ENCODE data around the gene GPRC5A.
"Not testable (repeated sequence)": the region's sequence is repeated elsewhere in the genome, so short reads cannot be mapped to it uniquely, and the experiment has no call there.

The GPRC5A gene, protein sequence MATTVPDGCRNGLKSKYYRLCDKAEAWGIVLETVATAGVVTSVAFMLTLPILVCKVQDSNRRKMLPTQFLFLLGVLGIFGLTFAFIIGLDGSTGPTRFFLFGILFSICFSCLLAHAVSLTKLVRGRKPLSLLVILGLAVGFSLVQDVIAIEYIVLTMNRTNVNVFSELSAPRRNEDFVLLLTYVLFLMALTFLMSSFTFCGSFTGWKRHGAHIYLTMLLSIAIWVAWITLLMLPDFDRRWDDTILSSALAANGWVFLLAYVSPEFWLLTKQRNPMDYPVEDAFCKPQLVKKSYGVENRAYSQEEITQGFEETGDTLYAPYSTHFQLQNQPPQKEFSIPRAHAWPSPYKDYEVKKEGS

DNA sequence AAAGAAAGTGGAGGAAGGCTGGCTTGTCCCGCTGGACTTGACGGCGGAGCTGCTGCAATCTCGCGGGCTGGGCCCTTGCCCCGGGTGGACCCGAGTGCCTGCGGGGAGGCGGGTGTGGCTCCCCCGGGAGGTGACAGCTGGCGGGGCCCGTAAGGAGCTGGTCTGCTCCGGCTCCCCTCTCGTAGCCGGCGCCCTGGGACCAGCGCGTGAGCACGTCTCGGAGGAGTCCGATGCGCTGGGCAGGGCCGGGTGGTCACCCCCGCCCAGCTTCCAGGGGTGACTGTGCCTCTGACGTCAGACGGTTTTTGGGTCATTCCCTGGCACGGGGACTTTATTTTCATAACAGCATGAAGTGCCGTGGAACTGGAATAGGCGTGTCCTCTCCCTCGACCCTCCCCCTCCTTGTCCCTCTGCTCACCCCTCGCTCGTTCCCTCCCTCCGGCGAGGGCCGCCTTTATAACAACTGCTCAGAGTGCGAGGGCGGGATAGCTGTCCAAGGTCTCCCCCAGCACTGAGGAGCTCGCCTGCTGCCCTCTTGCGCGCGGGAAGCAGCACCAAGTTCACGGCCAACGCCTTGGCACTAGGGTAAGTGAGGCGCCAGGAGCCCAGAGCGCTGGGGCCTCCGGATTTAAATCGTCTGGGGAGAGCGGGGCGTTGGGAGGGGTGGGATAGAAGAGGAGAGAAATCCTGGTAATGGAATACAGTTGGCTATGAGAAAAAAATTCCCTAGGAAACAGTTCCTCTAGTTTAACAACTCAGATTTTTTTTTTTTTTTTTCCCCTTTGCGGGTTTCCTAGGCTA is at the start of gene GPRC5A:
TSS of gene GPRC5A (plus strand) at position 483 of the 801 bp plus-strand sequence. CDS start 16,688 bp downstream, outside the sequence.
- no peak for DNase-seq (ENCODE audit: low spot score)

DNA sequence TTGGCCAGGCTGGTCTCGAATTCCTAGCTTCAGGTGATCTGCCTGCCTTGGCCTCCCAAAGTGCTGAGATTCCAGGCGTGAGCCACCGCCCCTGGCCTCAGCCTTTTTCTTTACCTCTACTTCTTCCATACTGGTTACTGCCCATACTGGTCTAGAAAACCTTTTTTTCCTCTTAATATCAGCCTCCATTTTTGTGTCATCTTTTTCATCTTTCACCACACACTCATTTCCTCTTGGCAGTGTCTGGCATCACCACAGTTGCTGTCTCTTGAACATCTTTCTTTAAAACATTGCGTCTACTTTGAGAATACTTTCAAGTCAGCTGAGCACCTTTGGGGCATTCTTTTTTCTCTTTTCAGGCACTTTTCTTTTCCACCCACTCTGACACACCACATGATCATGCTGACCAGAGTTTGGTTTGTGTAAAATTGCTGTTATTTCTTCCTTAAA is 45.5 kb upstream of the GPRC5A start:
- DNase-seq (ENCODE audit: low spot score) = no peak

DNA sequence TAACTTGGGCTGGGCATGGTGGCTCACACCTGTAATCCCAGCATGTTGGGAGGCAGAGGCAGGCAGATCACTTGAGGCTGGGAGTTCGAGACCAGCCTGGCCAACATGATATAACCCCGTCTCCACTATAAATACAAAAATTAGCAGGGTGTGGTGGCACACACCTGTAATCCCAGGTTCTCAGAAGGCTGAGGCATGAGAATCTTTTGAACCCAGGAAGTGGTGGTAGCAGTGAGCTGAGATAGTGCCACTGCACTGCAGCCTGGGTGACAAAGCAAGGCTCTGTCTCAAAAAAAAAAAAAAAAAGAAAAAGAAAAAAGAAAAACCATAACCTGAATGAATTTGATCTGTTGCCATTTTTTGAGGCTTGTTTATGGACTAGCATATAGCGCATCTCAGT is 44.6 kb upstream of the GPRC5A start:
- DNase-seq (ENCODE audit: low spot score) = not testable (repeated sequence)

DNA sequence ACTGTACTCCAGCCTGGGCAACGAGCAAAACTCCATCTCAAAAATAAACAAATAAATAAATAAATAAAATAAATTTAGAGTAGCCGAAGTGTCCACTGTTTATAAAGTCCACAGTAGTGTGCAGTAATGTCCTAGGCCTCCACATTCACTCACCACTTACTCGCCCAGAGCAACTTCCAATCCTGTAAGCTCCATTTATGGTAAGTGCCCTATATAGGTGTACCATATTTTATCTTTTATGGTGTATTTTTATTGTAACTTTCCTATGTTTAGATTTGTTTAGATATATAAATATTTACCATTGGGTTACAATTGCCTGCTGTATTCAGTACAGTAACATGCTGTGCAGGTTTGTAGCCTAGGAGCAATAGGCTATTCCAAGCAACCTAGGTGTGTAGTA is 37.9 kb upstream of the GPRC5A start:
- no peak for DNase-seq (ENCODE audit: low spot score)

DNA sequence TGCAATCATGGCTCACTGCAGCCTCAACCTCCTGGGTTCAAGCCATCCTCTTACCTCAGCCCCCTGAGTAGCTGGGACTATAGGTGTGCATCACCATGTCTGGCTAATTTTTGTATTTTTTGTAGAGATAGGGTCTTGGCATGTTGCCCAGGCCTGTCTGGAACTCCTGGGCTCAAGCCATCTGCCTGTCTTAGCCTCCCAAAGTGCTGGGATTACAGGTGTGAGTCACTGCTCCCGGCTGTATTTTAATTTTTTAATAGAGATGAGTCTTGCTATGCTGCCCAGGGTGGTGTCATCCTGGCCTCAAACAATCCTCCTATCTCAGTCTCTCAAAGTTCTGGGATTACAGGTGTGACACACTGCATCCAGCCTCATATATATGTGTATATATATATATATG is 31.7 kb upstream of the GPRC5A start:
- DNase-seq (ENCODE audit: low spot score) = no peak

DNA sequence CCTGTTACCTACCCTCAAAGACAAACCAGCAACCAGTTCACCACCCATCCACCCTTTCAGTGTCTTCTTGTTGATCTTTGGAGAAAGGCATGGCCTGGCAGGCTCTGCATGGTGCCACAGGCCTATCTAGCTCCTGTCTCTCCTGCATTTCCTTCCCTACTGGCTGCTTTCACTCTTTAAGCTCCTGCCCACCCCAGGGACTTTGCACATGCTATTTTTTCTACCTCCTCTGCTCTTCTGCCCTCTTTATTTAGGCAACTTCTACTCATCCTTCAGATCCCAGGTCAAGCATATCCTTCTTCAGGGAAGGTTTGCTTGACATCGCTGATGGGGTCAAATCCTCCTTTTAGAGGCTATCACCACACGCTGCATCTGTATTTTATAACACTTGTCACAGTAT is 27.1 kb upstream of the GPRC5A start:
- no peak for DNase-seq (ENCODE audit: low spot score)

DNA sequence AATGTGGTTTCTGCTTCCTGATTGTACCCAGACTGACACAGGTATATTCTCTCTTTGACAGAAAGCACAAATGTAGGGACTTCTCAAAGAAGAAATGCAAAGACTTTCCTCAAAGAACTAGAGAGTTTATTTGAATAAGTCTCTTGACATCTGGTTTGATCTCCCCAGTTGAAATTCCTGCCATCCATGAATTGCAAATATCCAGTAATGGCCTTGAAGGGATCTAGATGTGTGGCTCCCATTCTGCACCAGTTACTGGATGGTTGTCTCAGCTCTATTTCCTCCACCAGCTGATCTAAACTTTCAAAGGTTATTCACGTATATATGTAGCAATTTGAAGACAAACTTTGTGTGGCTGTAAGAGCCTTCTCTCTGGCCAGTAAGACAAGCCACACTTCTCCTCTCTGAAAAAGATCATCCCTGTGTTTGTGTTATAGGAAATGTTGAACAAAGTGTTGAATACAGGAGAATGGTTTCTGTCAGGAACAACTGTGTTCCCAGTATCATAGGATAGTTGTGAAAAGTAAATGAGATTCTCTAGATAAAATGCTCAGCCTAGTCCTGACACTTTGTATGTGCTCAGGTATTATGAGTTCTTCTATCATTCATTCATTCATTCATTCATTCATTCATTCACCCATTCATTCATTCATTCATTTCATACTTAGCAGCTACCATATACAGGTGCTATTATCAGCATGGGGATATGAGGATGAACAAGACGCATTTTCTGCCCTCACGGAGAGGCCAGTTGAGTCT is 22.7 kb upstream of the GPRC5A start:
- no peak for DNase-seq (ENCODE audit: low spot score)

DNA sequence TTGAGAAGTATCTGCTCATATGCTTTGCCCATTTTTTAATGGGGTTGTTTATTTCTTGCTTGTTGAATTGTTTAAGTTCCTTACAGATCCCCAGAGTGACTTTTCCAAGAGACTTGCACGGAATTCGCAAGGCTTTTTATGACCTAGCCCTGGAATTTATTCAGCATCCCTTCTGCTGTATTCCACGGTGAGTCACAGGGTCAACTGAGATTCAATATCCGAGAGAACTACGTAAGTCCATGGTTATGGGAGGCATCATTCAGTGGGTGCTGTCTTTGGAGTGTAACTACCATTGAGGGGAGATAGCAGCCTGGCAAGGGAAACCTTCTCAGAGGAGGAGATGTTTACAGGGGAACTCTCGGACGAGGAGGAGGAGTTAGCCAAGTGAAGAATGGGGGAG is 20.9 kb upstream of the GPRC5A start:
- no peak for DNase-seq (ENCODE audit: low spot score)

DNA sequence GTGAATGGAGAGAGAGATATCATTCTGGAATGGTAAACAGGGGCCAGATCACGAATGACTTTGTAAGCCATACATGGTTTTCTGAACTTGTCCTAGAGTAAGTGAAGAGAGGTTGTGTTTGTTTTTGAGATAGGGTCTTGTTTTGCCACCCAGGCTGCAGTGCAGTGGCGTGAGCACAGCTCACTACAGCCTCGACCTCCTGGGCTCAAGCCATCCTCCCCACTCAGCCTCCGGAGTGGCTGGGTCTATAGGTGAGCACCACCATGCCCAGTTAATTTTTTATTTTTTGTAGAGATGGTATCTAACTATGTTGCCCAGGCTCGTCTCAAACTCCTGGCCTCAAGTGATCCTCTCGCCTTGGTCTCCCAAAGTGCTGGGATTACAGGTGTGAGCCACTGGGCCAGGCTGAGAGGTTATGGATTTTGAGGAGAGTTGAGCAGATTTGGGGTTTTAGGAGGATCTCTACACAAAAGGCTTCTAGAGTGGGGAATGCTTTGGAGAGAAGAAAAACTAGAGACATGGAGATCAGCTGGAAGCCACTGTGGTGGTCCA is 19.7 kb upstream of the GPRC5A start:
- DNase-seq (ENCODE audit: low spot score) = no peak

DNA sequence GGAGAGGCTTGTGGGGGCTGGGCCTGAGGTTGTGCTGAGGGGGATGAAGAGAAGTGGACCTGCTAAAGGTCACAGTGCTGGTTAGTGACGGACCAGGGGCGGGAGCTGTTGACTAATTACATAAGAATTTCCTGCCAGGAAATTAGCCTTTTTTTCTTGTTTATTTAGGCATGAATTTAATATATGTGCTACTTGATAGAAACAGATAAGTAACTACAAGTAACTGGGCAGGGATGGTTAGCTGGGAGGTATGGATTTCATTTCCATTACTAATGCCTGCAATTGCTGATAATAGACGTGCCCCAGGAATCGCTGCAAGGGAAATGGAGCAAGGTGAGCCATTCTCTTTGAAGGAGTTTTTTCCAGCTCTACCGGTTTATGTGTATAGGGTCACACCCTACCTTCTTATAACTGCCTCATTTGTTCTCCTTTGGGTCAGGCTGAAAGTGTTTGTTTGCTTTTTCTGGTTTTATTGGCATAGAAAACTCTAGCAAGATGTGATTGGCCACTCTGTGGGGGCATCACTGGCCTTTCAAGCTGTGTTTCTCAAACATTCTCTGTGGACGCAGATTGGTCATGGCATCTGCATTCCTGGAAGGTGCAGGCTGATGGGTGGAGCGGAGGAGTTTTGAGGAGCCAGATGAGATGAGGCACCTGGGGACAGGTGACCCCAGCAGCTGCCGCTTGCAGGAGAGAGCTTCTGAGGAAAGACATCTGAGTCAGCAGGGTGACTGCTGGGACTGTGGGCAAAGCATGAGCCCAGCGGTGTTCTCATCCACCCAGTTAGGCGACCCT is 19.0 kb upstream of the GPRC5A start:
- no peak for DNase-seq (ENCODE audit: low spot score)

DNA sequence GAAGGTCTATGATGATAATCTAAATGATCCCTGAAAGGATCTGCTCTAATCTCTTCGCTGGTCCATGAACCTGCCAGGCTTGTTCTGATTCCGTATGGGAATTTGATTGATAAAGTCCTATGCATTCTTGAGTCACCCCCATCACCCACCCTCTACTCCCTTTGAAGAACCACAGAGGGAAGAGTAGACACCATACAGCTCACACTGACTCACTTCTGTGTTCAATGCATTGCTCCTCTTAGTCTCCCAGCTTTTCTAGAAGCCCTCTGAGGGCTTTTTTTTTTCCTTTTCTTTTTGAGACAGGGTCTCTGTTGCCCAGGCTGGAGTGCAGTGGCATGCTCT is 18.5 kb upstream of the GPRC5A start:
- no peak for DNase-seq (ENCODE audit: low spot score)

DNA sequence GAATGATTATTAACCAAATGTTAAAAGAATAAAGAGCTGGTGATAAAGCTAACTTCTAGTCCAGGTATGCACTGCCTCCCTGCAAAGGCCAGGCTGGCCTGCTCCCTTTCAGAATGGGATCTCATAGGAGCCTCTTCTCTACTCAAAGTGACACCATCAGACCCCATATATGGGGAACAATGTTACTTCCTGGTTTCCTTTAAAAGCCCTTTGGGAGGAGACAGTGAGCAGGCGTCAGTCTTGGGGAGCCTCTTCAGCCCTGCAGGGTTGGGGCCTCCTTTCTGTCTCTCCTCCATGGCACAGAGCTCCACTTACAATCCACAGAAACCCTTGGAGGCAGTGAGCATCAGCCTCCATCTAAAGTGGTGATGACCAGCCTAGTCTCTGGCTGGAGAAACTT is 17.3 kb upstream of the GPRC5A start:
- no peak for DNase-seq (ENCODE audit: low spot score)

DNA sequence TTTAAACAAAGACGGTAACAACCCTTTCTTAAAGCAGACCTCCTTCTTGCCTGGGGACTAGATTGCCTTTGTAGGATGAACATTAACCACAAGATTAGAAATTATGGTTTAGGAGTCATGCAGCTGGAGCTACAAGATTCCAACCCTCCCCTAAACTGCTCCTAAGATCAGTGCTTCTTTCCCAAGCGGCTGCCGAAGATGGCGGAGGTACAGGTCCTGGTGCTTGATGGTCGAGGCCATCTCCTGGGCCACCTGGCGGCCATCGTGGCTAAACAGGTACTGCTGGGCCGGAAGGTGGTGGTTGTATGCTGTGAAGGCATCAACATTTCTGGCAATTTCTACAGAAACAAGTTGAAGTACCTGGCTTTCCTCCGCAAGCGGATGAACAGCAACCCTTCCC is 16.1 kb upstream of the GPRC5A start:
- DNase-seq (ENCODE audit: low spot score) = not testable (repeated sequence)

DNA sequence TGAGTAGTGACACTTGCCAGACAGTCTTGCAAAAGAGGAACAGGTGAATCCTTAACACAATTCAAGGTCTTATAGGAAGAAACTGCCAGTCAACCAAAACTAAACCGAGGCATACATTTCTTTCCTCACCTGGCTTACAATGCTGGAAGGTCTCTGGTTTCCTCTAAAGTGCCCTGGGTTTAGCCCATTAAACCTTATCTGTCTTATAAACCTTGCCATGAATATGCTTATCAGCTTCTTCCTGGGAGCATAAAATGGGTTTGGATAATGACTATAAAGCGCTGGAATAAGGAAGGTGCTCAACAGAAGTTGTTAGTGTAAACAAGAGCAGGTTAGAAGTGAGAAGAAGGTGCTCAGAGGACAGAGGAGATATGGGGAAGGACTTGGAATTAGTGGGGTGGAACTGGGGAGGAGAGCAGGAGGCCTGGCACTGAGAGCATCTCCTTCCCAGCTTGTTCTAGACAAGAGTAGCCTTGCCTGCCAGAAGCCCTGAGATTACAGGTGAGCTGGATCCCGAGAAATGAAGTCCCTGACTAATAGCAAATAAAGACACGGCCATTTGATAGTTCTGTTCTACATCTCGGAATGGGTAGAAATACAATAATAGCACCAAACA is 14.1 kb upstream of the GPRC5A start:
- no peak for DNase-seq (ENCODE audit: low spot score)

DNA sequence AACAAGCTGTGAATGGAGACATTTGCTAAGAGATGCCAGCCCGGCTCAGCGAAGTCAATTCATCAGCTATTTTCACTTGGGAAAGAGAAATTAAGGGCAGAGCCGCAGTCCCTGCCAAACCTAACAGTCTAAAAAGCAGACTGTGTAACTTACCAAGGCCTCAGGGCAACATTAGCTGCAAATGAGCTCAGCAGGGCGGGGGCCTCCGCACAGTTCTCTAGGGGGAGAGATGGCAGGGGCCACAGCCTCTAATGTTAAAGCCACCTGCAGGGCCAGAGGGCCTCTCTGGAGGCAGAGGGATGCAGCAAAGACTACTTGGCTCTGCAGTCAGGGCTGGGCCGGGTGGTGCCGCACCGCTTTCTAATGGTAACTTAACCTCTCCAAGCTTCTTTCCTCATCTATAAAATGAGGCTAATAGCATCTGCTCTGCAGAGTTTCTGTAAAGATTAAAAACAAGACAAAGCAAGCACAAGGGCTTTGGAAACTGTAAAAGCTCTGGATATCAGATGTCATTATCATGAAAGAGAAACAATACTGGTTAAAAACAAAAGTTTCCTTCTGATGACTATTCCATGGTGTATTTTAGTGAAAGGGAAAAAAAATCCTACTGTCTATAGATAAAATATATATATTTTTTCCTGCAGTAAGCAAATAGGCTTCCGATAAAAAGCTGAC is 13.4 kb upstream of the GPRC5A start:
- DNase-seq (ENCODE audit: low spot score) = no peak

DNA sequence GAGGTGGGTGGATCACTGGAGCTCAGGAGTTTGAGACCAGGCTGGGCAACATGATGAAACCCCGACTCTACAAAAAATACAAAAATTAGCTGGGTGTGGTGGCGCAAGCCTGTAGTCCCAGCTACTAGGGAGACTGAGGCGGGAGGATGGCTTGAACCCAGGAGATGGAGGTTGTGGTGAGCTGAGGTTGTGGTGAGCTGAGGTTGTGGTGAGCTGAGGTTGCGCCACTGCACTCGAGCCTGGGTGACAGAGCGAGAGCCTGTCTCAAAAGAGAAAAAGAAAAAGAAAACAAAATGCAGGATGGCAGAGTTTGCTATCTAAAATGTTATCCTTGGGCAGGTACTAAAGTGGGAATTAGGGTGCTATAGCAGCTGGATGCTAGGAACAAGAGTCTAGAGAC is 10.8 kb upstream of the GPRC5A start:
- no peak for DNase-seq (ENCODE audit: low spot score)

DNA sequence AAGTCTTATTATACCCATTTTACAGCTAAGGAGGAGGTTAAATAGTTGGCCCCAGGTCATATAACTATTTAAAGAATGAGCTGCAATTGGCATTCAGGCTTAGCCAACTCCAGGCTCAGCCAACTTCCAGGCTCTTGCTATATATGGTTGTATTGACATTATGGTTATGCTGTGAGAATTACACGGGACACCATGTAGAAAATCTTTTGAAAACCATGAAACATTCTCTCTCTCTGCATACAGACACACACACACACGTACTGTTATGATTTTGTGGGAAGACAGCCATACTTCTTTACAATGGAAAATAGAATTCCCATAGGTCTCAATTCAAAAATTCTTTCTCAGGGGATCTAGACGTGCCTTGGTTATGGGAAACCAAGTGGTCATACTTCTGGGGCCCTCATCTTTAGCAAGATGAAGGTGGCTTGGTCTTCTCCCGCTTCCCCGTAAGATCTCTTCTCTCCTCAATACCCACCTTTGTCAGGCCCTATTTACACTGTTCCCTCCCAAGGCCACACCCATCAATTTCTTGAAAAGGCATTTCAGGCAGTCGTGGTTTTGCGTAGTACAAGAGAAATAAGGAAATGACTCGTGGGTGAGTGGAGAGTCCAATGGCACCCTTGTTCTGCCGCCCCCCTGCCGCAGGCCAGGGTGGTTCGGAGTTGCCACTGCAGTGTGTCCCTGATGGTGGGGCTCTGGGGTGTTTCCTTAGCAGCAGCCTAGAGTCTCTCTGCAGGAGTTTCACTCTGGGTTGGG is 10.0 kb upstream of the GPRC5A start:
- DNase-seq (ENCODE audit: low spot score) = no peak

DNA sequence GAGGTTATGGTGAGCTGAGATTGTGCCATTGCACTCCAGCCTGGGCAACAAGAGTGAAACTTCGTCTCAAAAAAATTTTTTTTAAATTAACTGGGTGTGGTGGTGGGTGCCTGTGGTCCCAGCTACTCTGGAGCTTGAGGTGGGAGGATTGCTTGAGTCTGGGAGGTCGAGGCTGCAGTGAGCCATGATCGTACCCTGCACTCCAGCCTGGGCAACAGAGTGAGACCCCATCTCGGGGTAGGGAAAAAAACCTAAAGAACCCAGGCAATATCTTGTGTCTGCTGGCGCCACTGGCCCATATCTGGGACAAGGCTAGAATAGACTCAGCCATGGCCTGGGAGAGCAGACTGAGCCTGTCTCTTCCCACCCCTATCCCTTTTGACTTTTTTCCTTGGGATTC is 9.1 kb upstream of the GPRC5A start:
- DNase-seq (ENCODE audit: low spot score) = no peak

DNA sequence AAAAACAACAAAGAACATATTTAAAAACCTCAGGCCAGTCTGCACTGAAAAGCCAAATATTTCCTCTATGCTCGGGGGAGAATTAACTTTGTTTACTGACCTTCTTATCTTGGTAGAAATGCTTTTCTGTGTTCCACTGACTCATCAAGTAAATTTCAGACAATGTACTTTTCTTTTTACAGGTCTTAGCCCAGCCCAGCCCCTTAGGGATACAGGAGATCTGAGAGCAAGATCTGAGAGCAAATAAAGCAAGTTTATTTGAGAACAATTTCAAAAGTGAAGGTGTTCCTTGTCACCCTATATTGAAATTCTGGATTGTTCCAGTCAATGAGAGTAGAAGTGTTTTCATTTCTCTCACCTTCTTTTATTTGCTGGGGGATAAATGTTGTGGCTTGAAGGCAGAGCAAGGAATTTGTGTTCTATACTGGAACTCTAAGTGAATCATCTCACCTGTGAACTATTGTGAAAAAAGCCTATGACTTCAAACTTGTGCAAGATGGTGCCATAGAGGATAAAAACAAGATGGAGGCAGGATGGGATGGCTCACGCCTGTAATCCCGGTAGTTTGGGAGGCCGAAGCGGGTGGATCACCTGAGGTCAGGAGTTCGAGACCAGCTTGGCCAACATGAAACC is 7.9 kb upstream of the GPRC5A start:
- DNase-seq (ENCODE audit: low spot score) = no peak

Measured in germinal center (tissue), 1 donor.